Measurements from ENCODE around the gene GRID2.

GRCh38 chr4:93467484-93468155 is 1163.9 kb downstream of the GRID2 start:
- TF ChIP-seq POLR2A (IDR thresholded peaks at IDR 0.05) (no peak), CTCF (IDR thresholded peaks at IDR 0.05) (no peak)
